Cardiac fibroblast (primary cell): Measurements from ENCODE around the gene TMEM38A.

Experiments
- DNase-seq, 2 donors: peaks; one replicate each; pipeline versions ENCODE4 v3.0.0 to v3.0.0-alpha.2; 2010; ENCODE audit warnings: low read depth in 2 of 2
- H3K4me3 ChIP-seq, 2 donors: replicated peaks in 1 of 2; 1 replicate in 1 of 2; 2 replicates in 1 of 2; pipeline ENCODE4 v1.5.1; 2011; ENCODE audit warnings: low read depth in 2 of 2, low read length in 2 of 2, mild to moderate bottlenecking in 2 of 2, moderate library complexity in 1 of 2
- CTCF ChIP-seq: IDR thresholded peaks from one replicate; pipeline ENCODE4 v1.5.1; 2011; ENCODE audit warnings: low read depth, mild to moderate bottlenecking, low read length, inconsistent platforms

TMEM38A gene

GRCh38 chr19:16739546-16739945 lies 78.6 kb downstream of the TMEM38A start:
- no peak for DNase-seq
- no peak overlapping the region for H3K4me3 ChIP-seq
- TF ChIP-seq CTCF: no peak
